Parathyroid adenoma (tissue), 2 donors: ENCODE data around the gene SAMD3.

Source experiments
- H2AFZ ChIP-seq: fragments of 300-600 bp; sonication (generic); one replicate; pipeline ENCODE4 v1.7.0; 2017; ENCODE audit warnings: antibody characterized with exemption, mild to moderate bottlenecking
- H3K27ac ChIP-seq: fragments of 300-600 bp; sonication (generic); one replicate; pipeline ENCODE4 v1.7.0; 2017
- H3K27me3 ChIP-seq: fragments of 300-600 bp; sonication (generic); one replicate; pipeline ENCODE4 v1.7.0; 2017; ENCODE audit warnings: low read length; ENCODE audit not compliant: control insufficient read depth, insufficient read depth
- H3K36me3 ChIP-seq: fragments of 300-600 bp; sonication (generic); one replicate; pipeline ENCODE4 v1.7.0; 2017; ENCODE audit warnings: low read length; ENCODE audit not compliant: control insufficient read depth, insufficient read depth
- H3K4me1 ChIP-seq: fragments of 300-600 bp; sonication (generic); one replicate; pipeline ENCODE4 v1.7.0; 2017; ENCODE audit warnings: control low read depth
- H3K4me2 ChIP-seq: fragments of 300-600 bp; sonication (generic); one replicate; pipeline ENCODE4 v1.7.0; 2017; ENCODE audit warnings: low read length
- H3K4me3 ChIP-seq: fragments of 300-600 bp; sonication (generic); one replicate; pipeline ENCODE4 v1.7.0; 2017; ENCODE audit warnings: low read depth, low read length
- H3K79me2 ChIP-seq: fragments of 300-600 bp; sonication (generic); one replicate; pipeline ENCODE4 v1.7.0; 2017; ENCODE audit warnings: control low read depth
- H3K9ac ChIP-seq: fragments of 300-600 bp; sonication (generic); one replicate; pipeline ENCODE4 v1.7.0; 2017; ENCODE audit warnings: mild to moderate bottlenecking
- H3K9me3 ChIP-seq: fragments of 300-600 bp; sonication (generic); one replicate; pipeline ENCODE4 v1.7.0; 2017; ENCODE audit warnings: low read length; ENCODE audit not compliant: control insufficient read depth
- TF ChIP-seq, protein P1 (sequence below): fragments of 300-600 bp; sonication (generic); IDR thresholded peaks from one replicate; pipeline ENCODE4 v1.7.0; 2017; ENCODE audit warnings: antibody characterized with exemption, mild to moderate bottlenecking
- donor health status: primary hyperparathyroidism.

The SAMD3 gene

DNA sequence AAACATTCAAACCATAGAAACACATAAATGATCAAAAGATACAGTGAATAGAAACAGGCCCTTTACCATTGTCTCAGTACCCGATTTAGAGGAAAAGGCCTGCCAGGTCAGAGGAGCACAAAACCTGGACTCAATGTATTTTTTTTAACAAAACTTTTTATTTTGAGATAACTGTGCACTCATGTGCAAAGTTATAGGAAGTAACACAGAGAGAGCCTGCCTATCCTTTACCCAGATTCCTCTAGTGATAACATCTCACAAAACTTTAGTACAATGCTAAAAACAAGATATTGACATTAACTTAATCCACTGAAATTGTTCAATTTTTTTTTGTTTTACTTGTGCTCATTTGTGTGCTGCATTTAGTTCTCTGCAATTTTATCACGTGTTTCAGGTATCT, 36.8 kb upstream of the SAMD3 start:
- no peaks in the 10 kb centered on the region for H3K79me2 ChIP-seq
- no peak overlapping the region for H3K4me2 ChIP-seq
- no peak overlapping the region for H3K27ac ChIP-seq

DNA sequence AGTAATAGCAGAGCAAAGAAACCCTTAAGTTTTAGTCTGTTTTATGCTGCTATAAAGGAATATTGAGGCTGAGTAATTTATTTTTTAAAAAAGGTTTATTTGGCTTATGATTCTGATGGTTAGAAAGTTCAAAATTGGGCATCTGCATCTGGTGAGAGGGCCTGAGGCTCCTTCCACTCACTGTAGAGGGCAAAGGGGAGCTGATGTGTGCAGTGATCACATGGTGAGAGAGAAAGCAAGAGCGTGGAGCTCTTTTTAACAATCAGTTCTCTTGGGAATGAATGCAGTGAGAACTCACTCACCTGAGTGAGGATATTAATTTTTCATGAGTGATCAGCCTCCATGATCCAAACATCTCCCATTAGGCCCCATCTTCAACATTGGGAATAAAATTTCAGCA, 36.4 kb upstream of the SAMD3 start:
- H3K4me1 ChIP-seq: no peaks in the 10 kb centered on the region
- H3K27me3 ChIP-seq: no peaks in the 10 kb centered on the region
- no peak overlapping the region for H3K9ac ChIP-seq
- no peak overlapping the region for H3K27ac ChIP-seq
- no peak overlapping the region for H2AFZ ChIP-seq
- no peaks in the 10 kb centered on the region for H3K79me2 ChIP-seq
- H3K36me3 ChIP-seq: no peaks in the 10 kb centered on the region
- TF ChIP-seq, protein P1, sequence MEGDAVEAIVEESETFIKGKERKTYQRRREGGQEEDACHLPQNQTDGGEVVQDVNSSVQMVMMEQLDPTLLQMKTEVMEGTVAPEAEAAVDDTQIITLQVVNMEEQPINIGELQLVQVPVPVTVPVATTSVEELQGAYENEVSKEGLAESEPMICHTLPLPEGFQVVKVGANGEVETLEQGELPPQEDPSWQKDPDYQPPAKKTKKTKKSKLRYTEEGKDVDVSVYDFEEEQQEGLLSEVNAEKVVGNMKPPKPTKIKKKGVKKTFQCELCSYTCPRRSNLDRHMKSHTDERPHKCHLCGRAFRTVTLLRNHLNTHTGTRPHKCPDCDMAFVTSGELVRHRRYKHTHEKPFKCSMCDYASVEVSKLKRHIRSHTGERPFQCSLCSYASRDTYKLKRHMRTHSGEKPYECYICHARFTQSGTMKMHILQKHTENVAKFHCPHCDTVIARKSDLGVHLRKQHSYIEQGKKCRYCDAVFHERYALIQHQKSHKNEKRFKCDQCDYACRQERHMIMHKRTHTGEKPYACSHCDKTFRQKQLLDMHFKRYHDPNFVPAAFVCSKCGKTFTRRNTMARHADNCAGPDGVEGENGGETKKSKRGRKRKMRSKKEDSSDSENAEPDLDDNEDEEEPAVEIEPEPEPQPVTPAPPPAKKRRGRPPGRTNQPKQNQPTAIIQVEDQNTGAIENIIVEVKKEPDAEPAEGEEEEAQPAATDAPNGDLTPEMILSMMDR: no peak
- H3K9me3 ChIP-seq: peaks cover 5% of the 10 kb centered on the region
- H3K4me2 ChIP-seq: no peak overlapping the region
- H3K4me3 ChIP-seq: no peak overlapping the region

More for the DNA sequence above, 36.8 kb upstream of the SAMD3 start:
- Histone ChIP-seq H3K9ac (no peak overlapping the region), H3K4me1 (no peaks in the 10 kb centered on the region), H2AFZ (no peak overlapping the region), H3K9me3 (peaks cover 5% of the 10 kb centered on the region), H3K4me3 (no peak overlapping the region), H3K36me3 (no peaks in the 10 kb centered on the region), H3K27me3 (no peaks in the 10 kb centered on the region)
- TF ChIP-seq, protein P1: no peak

DNA sequence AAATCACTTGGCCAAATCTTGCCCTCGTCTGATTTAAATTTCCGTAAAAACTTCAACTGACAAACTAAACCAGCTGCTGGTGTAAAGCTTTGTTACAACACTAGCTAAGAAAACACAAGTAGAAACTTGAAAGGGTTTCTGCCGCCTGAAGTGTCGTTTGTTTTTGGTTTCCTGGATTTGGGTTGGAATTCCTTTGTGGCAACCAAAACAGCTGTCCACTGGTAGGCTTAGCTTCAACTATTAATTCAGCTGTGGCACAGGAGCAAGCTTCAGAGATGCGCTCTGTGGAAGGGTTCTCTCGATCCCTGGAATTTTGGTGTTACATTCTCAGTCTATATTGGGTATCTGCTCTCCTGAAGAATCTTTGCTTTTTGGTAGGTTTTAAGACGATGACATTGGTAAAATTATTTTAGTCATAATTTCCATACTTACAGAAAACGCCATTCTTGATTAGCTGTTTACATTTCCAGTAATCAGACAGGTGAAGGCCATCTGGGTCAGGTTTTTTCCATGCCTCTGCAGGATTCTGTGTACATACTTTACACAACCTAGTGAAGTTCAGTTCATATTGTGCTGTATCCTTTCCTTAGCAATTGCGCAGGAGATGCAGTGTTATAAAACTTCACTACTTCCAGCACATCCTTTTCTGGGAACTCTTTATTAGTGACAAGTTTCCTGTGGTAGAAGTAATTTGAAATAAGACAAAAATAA, 29.9 kb upstream of the SAMD3 start:
- H3K27me3 ChIP-seq: no peaks in the 10 kb centered on the region
- no peaks in the 10 kb centered on the region for H3K4me1 ChIP-seq

DNA sequence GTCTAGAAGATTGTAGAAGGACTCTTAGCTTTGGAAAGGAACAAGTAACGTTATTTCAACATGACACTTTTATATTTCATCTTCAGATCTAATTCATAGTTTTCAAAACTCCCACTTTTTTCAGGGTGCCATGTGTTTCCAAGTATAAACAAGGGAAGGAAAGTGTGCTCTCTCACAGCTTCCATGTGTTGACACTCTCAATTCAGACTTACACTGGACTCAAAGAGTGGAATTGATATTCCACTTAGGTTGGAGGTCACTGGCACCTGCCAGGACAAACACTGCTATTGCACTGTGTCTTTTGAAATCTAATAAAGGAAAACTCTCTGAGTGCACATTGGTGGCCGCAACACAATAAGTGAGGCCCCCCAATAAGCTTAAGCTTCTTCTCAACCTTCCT, 22.5 kb upstream of the SAMD3 start:
- TF ChIP-seq, protein P1: no peak
- Histone ChIP-seq H3K36me3 (no peaks in the 10 kb centered on the region), H3K9ac (no peak overlapping the region), H3K79me2 (no peaks in the 10 kb centered on the region), H3K9me3 (no peaks in the 10 kb centered on the region), H3K27ac (no peak overlapping the region), H3K4me2 (no peak overlapping the region), H3K4me1 (no peaks in the 10 kb centered on the region), H2AFZ (no peak overlapping the region), H3K4me3 (no peak overlapping the region), H3K27me3 (no peaks in the 10 kb centered on the region)

More for the DNA sequence above, 29.9 kb upstream of the SAMD3 start:
- TF ChIP-seq, protein P1: no peak
- no peak overlapping the region for H2AFZ ChIP-seq
- no peak overlapping the region for H3K4me2 ChIP-seq
- H3K9me3 ChIP-seq: no peaks in the 10 kb centered on the region
- H3K9ac ChIP-seq: no peak overlapping the region
- H3K27ac ChIP-seq: no peak overlapping the region
- no peaks in the 10 kb centered on the region for H3K79me2 ChIP-seq
- no peak overlapping the region for H3K4me3 ChIP-seq
- no peaks in the 10 kb centered on the region for H3K36me3 ChIP-seq

DNA sequence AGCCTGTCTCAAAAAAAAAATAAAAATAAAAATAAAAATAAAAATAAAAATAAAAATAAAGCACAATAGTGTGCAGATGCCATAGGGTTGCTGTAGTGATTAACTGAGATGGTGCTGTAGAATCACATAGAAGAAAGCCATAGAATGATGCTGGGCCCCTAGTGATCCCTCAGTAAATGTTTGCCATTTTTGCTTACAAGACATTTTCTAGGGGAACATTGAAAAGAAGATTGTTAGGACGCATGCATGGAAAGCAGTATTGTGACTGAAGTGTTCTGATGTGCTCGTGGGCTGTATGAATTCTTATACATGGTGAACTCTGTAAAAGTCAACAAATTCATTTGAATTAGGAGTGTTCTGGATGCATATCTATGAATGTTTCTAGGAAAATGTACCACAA, 22.0 kb upstream of the SAMD3 start:
- Histone ChIP-seq H3K9ac (no peak overlapping the region), H3K9me3 (no peaks in the 10 kb centered on the region), H3K4me3 (no peak overlapping the region), H3K27ac (no peak overlapping the region), H3K4me1 (no peaks in the 10 kb centered on the region), H3K79me2 (no peaks in the 10 kb centered on the region), H2AFZ (no peak overlapping the region), H3K27me3 (no peaks in the 10 kb centered on the region), H3K4me2 (no peak overlapping the region), H3K36me3 (no peaks in the 10 kb centered on the region)
- TF ChIP-seq, protein P1: no peak
